Superior temporal gyrus (tissue), 1 donor: ENCODE measurements around the gene TFB1M.

Experiments
- DNase-seq: peaks from one replicate; pipeline ENCODE4 v3.0.0-alpha.2; 2016; ENCODE audit errors: extremely low spot score

The TFB1M gene

GRCh38 chr6:155263373-155264063, 50.8 kb downstream of the TFB1M start, which contains the start of gene CLDN20:
Gene CLDN20, plus strand, starts transcription at chr6:155264013. Its CDS starts 11,707 bp downstream, at chr6:155275720.
- DNase-seq = no peak

- no peak for DNase-seq
Measured at GRCh38 chr6:155262655-155263054, 51.6 kb downstream of the TFB1M start.

DNA sequence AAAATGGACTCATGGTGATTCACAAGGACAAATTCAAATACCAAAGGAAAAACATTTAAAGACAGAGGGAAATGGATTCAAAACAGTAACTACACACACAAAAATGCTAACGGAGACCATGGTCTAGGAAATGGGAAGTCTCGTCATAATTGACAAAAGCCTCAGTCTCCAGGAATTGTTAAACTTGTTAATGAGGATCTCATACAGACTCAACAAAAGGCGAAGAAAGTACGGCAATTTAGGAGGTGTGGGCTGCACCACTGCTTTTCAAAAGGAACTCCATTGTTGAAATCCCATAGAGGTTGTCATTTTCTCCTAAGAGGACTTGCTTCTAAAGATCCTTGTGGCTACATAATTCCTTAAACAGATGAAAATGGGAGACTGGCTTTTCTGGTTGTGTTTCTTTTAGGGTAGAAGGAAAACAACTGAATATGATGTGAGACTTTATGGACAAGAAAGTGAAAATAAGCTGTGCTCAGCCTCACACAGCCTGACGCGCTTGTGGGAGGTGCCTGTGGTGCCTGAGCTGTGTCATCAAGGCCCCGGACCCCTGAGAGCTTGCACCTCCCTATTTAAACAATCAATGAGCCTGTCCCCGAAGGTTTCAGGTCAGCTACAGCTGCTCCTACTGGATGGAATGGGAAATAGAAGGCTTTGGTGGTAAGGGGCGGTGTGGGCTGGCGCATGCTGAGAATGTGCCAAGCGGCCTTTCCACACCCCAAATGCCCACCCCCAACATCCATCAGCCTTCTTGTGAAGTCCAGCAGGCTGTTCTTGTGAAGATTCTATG, 53.0 kb downstream of the TFB1M start:
- no peak for DNase-seq

DNA sequence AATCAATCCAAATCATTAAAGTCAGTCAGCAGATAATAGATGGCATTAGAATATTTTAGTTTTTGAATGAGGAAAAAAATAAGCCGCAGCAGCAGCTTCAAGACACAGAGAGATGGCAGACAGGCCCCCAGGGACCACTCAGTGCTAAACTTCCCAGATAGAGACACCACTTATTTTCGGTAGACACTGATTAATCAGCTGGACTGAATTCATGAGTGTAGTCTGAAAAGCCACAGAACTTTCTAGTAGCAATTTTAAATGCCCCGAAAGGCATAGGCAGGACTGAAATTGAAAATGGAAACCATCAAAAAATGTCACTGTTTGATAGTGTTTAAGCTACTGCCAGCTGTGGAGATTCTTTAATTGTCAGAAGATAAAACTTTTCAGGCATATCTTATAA, 53.6 kb downstream of the TFB1M start:
- DNase-seq = no peak

- DNase-seq = no peak
Measured at GRCh38 chr6:155259897-155260296, 54.4 kb downstream of the TFB1M start.

DNA sequence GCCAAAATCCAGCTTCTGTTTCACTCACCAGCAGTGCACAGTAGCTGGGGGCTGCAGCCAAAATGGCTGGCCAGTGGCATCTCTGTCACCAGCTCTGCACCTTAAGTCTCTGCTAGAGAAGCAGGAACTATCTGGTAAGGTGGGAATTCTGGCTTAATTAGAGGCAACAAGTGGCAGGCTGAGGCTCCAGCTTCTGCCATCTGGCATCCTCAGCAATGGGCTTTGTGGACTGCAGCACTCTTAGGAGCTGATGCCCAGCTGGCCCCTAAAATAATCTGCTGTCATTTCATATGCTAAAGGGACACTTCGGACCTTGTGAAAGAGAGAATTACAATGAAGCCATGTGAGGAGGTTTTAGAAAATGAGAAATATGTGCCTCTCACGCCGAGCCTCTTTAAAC, 55.1 kb downstream of the TFB1M start:
- no peak for DNase-seq

DNA sequence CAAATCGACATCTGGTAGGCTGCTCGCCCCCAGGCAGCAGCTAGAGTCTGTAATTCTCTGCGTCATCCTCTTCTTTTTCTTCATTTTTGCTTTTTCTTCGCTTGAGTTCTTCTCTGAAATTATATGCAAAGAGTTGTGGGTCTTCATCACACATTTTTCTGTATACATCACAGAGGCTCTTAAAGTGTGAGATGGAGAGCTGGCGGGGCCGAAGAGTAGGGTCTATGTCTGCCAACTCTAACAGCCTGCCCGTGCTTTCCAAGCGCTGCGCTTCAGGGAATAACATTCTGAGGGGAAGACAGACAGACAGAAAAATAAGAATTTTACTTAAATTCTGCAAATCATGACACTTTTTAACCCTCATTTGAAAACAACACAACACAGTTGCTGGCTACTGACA, 56.5 kb downstream of the TFB1M start:
- DNase-seq = no peak

DNA sequence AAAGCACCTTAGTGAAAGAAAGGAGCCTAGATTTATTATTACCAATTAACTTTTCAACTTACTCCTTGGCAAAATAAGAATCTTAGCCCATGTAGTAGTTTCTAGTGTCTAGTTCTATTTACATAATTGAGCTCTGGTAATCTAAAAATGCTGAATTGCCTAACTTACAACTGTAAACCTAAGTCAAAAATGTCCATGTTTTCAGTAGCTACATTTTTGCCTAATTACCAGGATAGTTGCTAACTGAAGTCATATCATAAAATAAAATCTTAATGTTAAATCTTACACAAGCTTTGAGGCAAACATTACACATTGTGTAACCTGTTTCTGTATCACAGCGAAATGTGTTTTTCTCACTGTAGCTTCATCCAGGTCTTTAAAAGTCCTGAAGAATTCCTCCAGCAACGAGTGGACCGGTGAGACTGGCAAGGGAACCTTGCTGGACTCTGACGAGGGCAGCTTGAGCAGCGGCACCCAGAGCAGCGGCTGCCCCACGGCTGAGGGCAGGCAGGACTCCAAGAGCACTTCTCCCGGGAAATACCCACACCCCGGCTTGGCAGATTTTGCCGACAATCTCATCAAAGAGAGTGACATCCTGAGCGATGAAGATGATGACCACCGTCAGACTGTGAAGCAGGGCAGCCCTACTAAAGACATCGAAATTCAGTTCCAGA, 58.0 kb downstream of the TFB1M start:
- no peak for DNase-seq

DNA sequence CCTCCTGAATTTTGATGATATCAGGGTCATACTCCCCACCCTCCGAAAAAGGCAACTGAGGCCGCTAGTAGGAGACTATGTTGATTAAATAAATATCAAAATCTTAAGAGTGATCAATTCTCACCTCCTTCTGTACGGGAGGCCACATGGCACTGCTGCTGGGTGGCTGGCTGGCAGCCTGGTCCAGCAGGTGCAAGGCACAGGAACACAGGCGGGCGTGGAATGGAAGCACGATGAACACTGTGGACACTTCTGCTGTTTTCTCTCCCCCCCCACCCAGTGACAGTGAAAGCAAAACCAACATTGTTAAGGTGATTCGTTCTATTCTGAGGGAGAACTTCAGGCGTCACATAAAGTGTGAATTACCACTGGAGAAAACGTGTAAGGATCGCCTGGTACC, 60.1 kb downstream of the TFB1M start:
- no peak for DNase-seq

GRCh38 chr6:155253337-155253736, 60.9 kb downstream of the TFB1M start:
- no peak for DNase-seq

GRCh38 chr6:155252581-155252980, 61.7 kb downstream of the TFB1M start:
- DNase-seq = no peak

- no peak for DNase-seq
Measured at GRCh38 chr6:155250701-155251381, 63.4 kb downstream of the TFB1M start.

DNA sequence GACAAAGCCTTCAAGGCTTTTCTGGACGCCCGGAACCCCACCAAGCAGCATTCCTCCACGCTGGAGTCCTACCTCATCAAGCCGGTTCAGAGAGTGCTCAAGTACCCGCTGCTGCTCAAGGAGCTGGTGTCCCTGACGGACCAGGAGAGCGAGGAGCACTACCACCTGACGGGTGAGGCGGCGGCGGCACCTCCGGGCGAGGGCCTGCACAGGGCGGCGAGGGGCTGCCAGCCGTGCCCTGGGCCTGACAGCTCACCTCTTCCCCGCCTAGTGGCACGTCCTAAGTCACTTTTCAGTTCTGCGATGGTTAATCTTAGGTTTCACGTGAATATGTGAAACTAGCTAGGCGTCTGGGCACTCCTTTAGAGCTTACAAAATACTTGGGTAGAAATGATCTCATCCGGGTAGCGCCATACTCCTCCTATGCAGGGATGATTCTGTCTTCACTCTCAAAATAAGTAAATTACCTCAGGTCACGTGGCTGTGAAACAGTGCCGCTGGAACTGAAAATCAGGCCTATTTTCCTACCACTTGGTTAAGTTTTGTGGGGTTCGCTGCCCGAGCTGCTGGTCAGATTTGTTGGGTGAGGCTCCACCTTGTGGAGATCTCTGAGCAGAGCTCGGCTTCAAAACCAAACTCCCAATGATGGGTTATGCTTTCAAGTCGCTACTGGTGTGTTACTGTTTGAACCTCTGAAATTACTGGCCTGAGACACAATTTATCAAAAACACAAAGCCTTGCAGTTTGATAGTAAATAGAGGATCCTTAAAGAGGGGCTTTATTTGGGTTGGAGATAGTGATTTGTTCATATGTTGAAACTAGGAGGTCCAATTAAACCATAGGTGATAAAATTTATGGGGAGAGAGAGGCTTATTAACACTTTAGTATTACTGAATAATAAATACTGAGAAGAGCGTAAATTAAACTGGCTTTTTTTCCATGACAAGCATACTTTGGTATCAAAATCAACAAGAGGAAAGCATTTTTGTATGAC, 66.0 kb downstream of the TFB1M start:
- DNase-seq = peak; percentile 87

DNA sequence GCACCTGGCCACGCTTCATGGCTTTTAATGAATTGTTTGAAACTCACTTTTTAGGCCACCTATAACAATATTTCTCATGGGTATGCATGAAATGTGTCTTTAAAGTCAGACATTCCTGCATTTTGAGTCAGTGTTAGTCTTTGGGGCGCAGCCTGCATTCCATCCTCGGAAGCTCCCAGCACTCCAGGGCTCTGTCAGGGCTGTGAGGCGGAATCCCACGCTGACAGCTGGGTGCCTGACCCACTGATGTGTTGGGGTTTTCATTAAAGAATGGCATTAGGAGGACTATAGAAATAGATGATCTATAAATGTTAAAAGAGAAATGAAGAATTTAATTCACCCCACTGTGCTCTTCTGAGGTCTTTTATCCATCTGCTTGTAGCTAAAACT, 66.7 kb downstream of the TFB1M start:
- DNase-seq = no peak

GRCh38 chr6:155246825-155247224, 67.5 kb downstream of the TFB1M start:
- no peak for DNase-seq

DNA sequence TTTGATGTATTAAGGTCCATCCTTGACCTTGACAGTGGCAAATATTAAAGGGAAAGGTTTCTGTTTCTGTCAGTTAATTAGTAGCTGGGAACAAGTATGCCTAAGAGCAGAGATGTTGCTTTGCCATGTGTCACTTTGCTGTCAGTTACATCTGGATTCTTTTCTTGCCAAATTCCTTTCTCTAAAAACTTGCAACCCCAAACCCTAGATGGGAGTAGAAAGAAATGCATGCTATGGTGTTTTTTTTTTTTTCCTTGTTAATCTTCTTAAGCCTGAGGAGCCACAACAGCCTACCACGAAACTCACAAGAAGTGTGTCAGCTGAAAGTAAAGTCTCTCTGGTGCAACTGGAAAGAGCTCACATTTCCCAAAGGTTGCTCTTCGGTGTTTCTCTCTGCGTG, 68.5 kb downstream of the TFB1M start:
- no peak for DNase-seq

DNA sequence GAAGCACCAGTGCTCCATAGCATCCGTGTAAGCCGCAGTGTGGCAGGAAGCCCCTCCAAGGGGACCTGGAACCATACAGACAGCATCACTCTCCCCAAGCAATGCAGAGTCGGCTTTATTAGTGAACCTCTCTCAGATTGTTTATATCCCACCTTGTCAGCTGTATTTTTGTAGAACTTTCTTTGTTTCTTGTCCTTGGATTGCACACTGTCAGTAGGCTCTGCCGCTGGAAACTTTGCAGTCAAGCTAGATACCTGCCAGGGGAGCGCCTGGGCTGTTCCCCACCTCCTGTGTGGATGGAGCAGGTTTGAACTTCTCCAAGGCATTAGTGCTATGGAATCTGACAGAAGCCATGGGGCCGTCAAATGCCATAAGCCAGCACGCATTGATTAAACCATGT, 69.1 kb downstream of the TFB1M start:
- DNase-seq = no peak

- no peak for DNase-seq
Measured at GRCh38 chr6:155244434-155244833, 69.8 kb downstream of the TFB1M start.

DNA sequence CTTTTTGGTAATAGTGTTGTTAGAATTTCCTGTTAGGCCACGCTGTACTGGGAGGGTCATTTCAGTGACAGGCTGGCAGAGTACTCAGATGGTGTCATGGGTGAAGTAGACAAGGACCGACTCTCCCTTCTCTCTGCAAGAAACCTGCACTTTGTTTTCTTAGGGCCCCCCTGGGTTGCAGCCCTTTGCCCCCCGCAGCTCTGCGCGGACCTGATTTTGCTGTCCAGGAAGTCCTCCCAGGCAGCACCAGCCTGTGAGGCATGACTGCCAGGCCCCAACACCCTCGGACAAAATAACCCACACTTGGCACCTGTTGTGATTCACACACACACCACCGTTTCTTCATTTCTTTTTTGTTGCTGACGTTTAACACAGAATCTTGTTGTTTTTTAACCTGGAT, 72.3 kb downstream of the TFB1M start:
- DNase-seq = no peak

DNA sequence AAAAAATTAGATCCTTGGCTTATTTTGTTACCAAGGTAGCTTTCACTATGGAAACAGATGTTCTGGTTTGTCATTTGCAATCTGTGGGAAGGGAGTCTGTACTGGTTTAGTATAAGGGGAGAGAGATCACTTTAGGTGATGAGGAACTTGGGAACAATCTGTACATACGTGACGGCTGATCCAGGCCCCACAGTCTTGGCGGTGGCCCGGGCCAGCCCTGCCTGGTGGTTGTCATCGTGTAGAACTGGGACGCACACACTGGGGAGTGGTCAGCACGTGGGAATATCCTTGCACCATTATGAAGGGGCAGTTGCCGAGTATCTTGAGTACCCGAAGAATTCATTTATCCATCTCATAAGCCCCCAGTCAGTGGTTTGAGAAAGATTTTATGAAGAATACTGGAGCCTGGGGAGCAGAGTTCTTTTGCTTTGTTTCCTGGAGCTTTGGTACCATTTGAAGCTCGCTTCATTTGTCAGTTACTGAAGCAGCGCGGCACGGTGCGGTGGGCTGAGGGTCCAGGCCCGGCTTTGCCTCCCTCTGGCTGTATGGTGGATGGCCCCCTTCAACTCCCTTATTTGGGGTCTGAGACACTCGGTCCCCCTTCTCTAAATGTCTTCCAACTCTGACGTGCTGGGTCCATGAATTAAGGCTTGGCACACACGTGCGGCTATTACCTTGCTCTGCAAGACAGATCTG, 73.2 kb downstream of the TFB1M start:
- no peak for DNase-seq
